Right atrium auricular region (tissue), 2 donors: ENCODE data around the gene GLB1L3. TPM values are rescaled to one million over a fixed set of nuclear protein-coding genes. Genes with fewer than 3 reads are reported as not detected.

Experiments
- DNase-seq: peaks from one replicate; pipeline ENCODE4 v3.0.0-alpha.2; 2019; ENCODE audit warnings: low spot score
- H3K27ac ChIP-seq, 2 donors: fragments of 200-600 bp; sonication (generic); 1 replicate in 1 of 2; 2 replicates in 1 of 2; pipeline ENCODE4 v1.5.1; 2016 to 2019
- H3K27me3 ChIP-seq, 2 donors: fragments of 200-600 bp; sonication (generic); one replicate each; pipeline versions ENCODE4 v1.5.1 to v1.6.0; 2017 to 2019
- H3K36me3 ChIP-seq: fragments of 200-600 bp; sonication (generic); one replicate; pipeline ENCODE4 v1.5.1; 2016
- H3K4me1 ChIP-seq, 2 donors: fragments of 200-600 bp; sonication (generic); one replicate each; pipeline versions ENCODE4 v1.5.1 to v1.6.0; 2017 to 2019
- H3K4me3 ChIP-seq, 2 donors: fragments of 200-600 bp; sonication (generic); 1 replicate in 1 of 2; 2 replicates in 1 of 2; pipeline ENCODE4 v1.5.1; 2017 to 2019; ENCODE audit warnings: mild to moderate bottlenecking in 1 of 2, moderate library complexity in 1 of 2
- H3K9me3 ChIP-seq, 2 donors: fragments of 200-600 bp; sonication (generic); one replicate each; pipeline ENCODE4 v1.5.1; 2019
- total RNA-seq, 2 donors: library from RNA; depleted of rRNA; stranded (reverse); fragments of >200 nt; gene quantifications; one replicate each; pipeline ENCODE4 v1.1.0, GENCODE V29; 2016
- TF ChIP-seq, protein P1 (sequence below), 2 donors: fragments of 200-600 bp; sonication (generic); IDR thresholded peaks; one replicate each; pipeline ENCODE4 v1.5.1; 2019; ENCODE audit warnings: antibody characterized with exemption in 2 of 2

Gene GLB1L3
- total RNA-seq, 2 donors from 2014 or later = not detected

GRCh38 chr11:134272381-134273316 is 3.5 kb upstream of the GLB1L3 start:
- no peak overlapping the region for H3K27ac ChIP-seq
- no peaks in the 10 kb centered on the region for H3K9me3 ChIP-seq
- TF ChIP-seq, protein P1, sequence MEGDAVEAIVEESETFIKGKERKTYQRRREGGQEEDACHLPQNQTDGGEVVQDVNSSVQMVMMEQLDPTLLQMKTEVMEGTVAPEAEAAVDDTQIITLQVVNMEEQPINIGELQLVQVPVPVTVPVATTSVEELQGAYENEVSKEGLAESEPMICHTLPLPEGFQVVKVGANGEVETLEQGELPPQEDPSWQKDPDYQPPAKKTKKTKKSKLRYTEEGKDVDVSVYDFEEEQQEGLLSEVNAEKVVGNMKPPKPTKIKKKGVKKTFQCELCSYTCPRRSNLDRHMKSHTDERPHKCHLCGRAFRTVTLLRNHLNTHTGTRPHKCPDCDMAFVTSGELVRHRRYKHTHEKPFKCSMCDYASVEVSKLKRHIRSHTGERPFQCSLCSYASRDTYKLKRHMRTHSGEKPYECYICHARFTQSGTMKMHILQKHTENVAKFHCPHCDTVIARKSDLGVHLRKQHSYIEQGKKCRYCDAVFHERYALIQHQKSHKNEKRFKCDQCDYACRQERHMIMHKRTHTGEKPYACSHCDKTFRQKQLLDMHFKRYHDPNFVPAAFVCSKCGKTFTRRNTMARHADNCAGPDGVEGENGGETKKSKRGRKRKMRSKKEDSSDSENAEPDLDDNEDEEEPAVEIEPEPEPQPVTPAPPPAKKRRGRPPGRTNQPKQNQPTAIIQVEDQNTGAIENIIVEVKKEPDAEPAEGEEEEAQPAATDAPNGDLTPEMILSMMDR (IDR thresholded peaks at IDR 0.05) = no peak
- peak; percentile 67 for DNase-seq
- H3K4me1 ChIP-seq = peaks cover 0 to 22% of the 10 kb centered on the region in 2 donors
- H3K4me3 ChIP-seq = no peak overlapping the region
- H3K36me3 ChIP-seq = no peaks in the 10 kb centered on the region
- peaks cover 30 to 44% of the 10 kb centered on the region in 2 donors for H3K27me3 ChIP-seq

GRCh38 chr11:134273317-134273712 is 2.9 kb upstream of the GLB1L3 start:
- no peak for DNase-seq
- TF ChIP-seq, protein P1 (IDR thresholded peaks at IDR 0.05) = no peak
- Histone ChIP-seq H3K36me3 (no peaks in the 10 kb centered on the region), H3K4me3 (no peak overlapping the region), H3K4me1 (peaks cover 0 to 22% of the 10 kb centered on the region in 2 donors), H3K9me3 (no peaks in the 10 kb centered on the region), H3K27ac (no peak overlapping the region), H3K27me3 (peaks cover 33 to 44% of the 10 kb centered on the region in 2 donors)

DNA sequence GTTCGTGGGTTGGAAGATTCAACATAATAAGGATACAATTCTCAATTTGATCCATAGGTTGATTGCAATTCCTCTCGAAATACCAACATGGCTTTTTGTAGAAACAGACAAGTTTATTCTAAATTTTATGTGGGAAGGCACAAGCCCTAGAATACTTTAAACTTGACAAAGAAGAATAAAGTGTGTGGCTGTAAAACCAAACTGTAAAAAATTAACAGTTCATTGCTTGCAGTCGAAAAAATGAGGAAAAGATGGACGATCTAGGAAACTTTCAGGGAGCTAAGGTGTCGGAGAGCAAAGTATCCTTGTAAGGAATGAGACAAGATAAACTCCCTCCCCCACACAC is 1.0 kb upstream of the GLB1L3 start:
- Histone ChIP-seq H3K4me3 (no peak overlapping the region), H3K9me3 (no peaks in the 10 kb centered on the region), H3K27ac (no peak overlapping the region), H3K36me3 (no peaks in the 10 kb centered on the region), H3K27me3 (peaks cover 33 to 44% of the 10 kb centered on the region in 2 donors), H3K4me1 (peaks cover 0 to 22% of the 10 kb centered on the region in 2 donors)
- TF ChIP-seq, protein P1 (IDR thresholded peaks at IDR 0.05) = no peak
- DNase-seq = no peak

DNA sequence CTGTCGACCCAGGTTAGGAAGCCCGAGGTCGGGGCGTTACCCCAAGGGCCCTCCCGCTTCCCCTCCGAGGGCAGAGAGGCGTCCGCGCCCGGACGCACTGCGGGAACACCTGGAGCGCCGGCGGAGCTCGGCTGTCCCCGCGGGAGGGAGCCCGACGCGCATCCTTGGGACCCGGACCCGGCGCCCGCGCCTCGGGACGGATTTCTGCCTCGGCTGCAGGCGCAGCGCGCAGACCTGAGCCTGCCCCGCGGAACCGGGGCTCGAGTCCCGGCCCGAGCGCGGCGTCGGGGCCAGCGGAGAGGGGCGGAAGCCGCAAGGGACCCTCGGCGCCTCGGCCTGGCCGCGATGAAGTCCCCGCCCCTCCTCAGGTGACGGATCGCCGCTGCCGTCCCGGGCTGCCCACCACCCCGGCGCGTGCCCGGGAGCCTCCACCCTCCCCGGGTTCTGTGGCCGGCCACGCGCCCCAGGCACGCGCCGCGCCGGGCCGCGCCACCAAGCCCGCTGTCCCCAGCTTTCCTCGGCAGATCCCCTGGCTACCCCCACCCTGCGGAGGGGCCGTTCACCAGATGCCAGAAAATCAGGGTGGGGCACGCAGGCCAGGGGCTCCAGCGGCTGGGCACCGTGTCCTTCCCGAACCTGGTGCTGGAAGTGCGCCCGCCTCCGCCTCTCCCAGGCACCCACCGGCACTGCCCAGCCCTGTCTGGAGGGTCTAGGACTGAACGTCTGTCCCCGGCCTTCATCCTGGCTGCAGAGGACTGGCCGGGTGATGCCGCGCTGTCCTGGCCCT is 410 bp downstream of the GLB1L3 start:
- Histone ChIP-seq H3K27me3 (peaks cover 33 to 44% of the 10 kb centered on the region in 2 donors), H3K4me3 (peak overlapping the region in 1 of 2 donors; percentile 42), H3K27ac (no peak overlapping the region), H3K9me3 (no peaks in the 10 kb centered on the region), H3K36me3 (no peaks in the 10 kb centered on the region), H3K4me1 (peaks cover 0 to 22% of the 10 kb centered on the region in 2 donors)
- no peak for DNase-seq
- TF ChIP-seq, protein P1 (IDR thresholded peaks at IDR 0.05) = no peak

- H3K27ac ChIP-seq = no peak overlapping the region
- peak overlapping the region in 1 of 2 donors; percentile 42 for H3K4me3 ChIP-seq
- DNase-seq = peak; percentile 32
- TF ChIP-seq, protein P1 (IDR thresholded peaks at IDR 0.05) = no peak
- peaks cover 0 to 22% of the 10 kb centered on the region in 2 donors for H3K4me1 ChIP-seq
- no peaks in the 10 kb centered on the region for H3K9me3 ChIP-seq
- no peaks in the 10 kb centered on the region for H3K36me3 ChIP-seq
- peaks cover 30 to 44% of the 10 kb centered on the region in 2 donors for H3K27me3 ChIP-seq
Observed at GRCh38 chr11:134277183-134278001, 1.2 kb downstream of the GLB1L3 start.
